WTC11 (cell line): Measurements from ENCODE around the gene CERS2. TPM values are rescaled to one million over a fixed set of nuclear protein-coding genes. Genes with fewer than 3 reads are reported as not detected.

ENCODE experiments used
- ATAC-seq: fragments of 200-7000 bp; cut with Tn5 transposase; 2 replicates; pipeline ENCODE4 v1.10.0; 2021; ENCODE audit warnings: mild to moderate bottlenecking, moderate library complexity
- CTCF ChIA-PET: fragments of 300-600 bp; sonication (Branson Sonifier 250); formaldehyde crosslinking; loops from one replicate; lab custom pipeline; 2021; ENCODE audit warnings: antibody characterized with exemption; lab: Charles Lee
- POLR2A ChIA-PET: fragments of 350-600 bp; sonication (Branson Sonifier 250); formaldehyde crosslinking; loops from one replicate; lab custom pipeline; 2021; ENCODE audit warnings: antibody characterized with exemption; lab: Charles Lee
- DNase-seq: peaks from one replicate; pipeline ENCODE4 v3.0.0; 2021; ENCODE audit warnings: low spot score
- H3K27ac Mint-ChIP-seq: 2 replicates; pipeline ENCODE4 v1.8.0; 2021; ENCODE audit warnings: mixed read lengths
- H3K27me3 Mint-ChIP-seq: 2 replicates; pipeline ENCODE4 v1.8.0; 2021; ENCODE audit warnings: low read depth, mild to moderate bottlenecking, moderate library complexity, mixed read lengths
- H3K36me3 Mint-ChIP-seq: 2 replicates; pipeline ENCODE4 v1.8.0; 2021; ENCODE audit warnings: mixed read lengths
- H3K4me1 Mint-ChIP-seq: 2 replicates; pipeline ENCODE4 v1.8.0; 2022; ENCODE audit warnings: mixed read lengths
- H3K4me3 Mint-ChIP-seq: 2 replicates; pipeline ENCODE4 v1.8.0; 2021; ENCODE audit warnings: mild to moderate bottlenecking, moderate library complexity, mixed read lengths
- H3K9me3 Mint-ChIP-seq: 2 replicates; pipeline ENCODE4 v1.8.0; 2021; ENCODE audit warnings: mixed read lengths
- ARID4B ChIP-seq: sonication (generic); formaldehyde crosslinking; IDR thresholded peaks from 2 replicates; pipeline ENCODE4 v1.8.0; 2023; ENCODE audit warnings: missing genetic modification reagents, mild to moderate bottlenecking, borderline replicate concordance
- ATF1 ChIP-seq: sonication (generic); formaldehyde crosslinking; IDR thresholded peaks from 2 replicates; pipeline ENCODE4 v1.8.1; 2023; ENCODE audit warnings: mild to moderate bottlenecking, moderate library complexity, missing genetic modification reagents
- ATF3 ChIP-seq: sonication (generic); formaldehyde crosslinking; conservative IDR thresholded peaks from 2 replicates; pipeline ENCODE4 v1.8.1; 2022; ENCODE audit warnings: mild to moderate bottlenecking, missing genetic modification reagents
- ATF6 ChIP-seq: sonication (generic); formaldehyde crosslinking; IDR thresholded peaks from 2 replicates; pipeline ENCODE4 v1.8.1; 2023; ENCODE audit warnings: mild to moderate bottlenecking, missing genetic modification reagents
- CTCF ChIP-seq: fragments of 200-600 bp; IDR thresholded peaks from 2 replicates; pipeline ENCODE4 v1.8.0; 2022; ENCODE audit warnings: antibody characterized with exemption
- ESRRA ChIP-seq: sonication (generic); formaldehyde crosslinking; IDR thresholded peaks from 2 replicates; pipeline ENCODE4 v1.8.1; 2022; ENCODE audit warnings: mild to moderate bottlenecking, missing genetic modification reagents, borderline replicate concordance
- FOXK1 ChIP-seq: sonication (generic); formaldehyde crosslinking; IDR thresholded peaks from 2 replicates; pipeline ENCODE4 v1.8.0; 2022; ENCODE audit warnings: mild to moderate bottlenecking, moderate library complexity, missing genetic modification reagents
- GABPB1 ChIP-seq: sonication (generic); formaldehyde crosslinking; IDR thresholded peaks from 2 replicates; pipeline ENCODE4 v1.8.1; 2023; ENCODE audit warnings: mild to moderate bottlenecking, missing genetic modification reagents
- GRHL2 ChIP-seq: fragments of 250-450 bp; sonication (Bioruptor Pico); IDR thresholded peaks from 2 replicates; pipeline ENCODE4 v1.8.0; 2022; ENCODE audit warnings: mild to moderate bottlenecking, moderate library complexity; ENCODE audit not compliant: insufficient replicate concordance, severe bottlenecking
- GTF2I ChIP-seq: fragments of 250-450 bp; sonication (Bioruptor Pico); conservative IDR thresholded peaks from 2 replicates; pipeline ENCODE4 v1.4.0; 2021; ENCODE audit warnings: mild to moderate bottlenecking
- HMGXB4 ChIP-seq: sonication (generic); formaldehyde crosslinking; IDR thresholded peaks from 2 replicates; pipeline ENCODE4 v1.8.1; 2023; ENCODE audit warnings: mild to moderate bottlenecking, moderate library complexity, missing genetic modification reagents
- IRF1 ChIP-seq: sonication (generic); formaldehyde crosslinking; IDR thresholded peaks from 2 replicates; pipeline ENCODE4 v1.8.0; 2023; ENCODE audit warnings: missing genetic modification reagents
- JAZF1 ChIP-seq: fragments of 250-450 bp; sonication (Bioruptor Pico); IDR thresholded peaks from 2 replicates; pipeline ENCODE4 v1.9.0; 2021; ENCODE audit warnings: moderate library complexity, mild to moderate bottlenecking, inconsistent platforms
- KAT7 ChIP-seq: sonication (generic); formaldehyde crosslinking; IDR thresholded peaks from 2 replicates; pipeline ENCODE4 v1.8.1; 2023; ENCODE audit warnings: missing genetic modification reagents, mild to moderate bottlenecking, borderline replicate concordance
- MYBL2 ChIP-seq: sonication (generic); formaldehyde crosslinking; IDR thresholded peaks from 2 replicates; pipeline ENCODE4 v1.8.1; 2023; ENCODE audit warnings: mild to moderate bottlenecking, moderate library complexity, missing genetic modification reagents
- RORB ChIP-seq: fragments of 250-450 bp; sonication (Bioruptor Pico); IDR thresholded peaks from 2 replicates; pipeline ENCODE4 v1.9.0; 2021; ENCODE audit warnings: mild to moderate bottlenecking
- SP1 ChIP-seq: sonication (generic); formaldehyde crosslinking; conservative IDR thresholded peaks from 2 replicates; pipeline ENCODE4 v1.8.1; 2022; ENCODE audit warnings: missing genetic modification reagents
- TEAD1 ChIP-seq: sonication (generic); formaldehyde crosslinking; IDR thresholded peaks from 2 replicates; pipeline ENCODE4 v1.8.0; 2022; ENCODE audit warnings: mild to moderate bottlenecking, missing genetic modification reagents
- ZMAT4 ChIP-seq: fragments of 250-450 bp; sonication (Bioruptor Pico); IDR thresholded peaks from 2 replicates; pipeline ENCODE4 v1.9.0; 2021; ENCODE audit warnings: mild to moderate bottlenecking
- ZNF121 ChIP-seq: sonication (generic); formaldehyde crosslinking; IDR thresholded peaks from 2 replicates; pipeline ENCODE4 v1.8.0; 2023; ENCODE audit warnings: missing genetic modification reagents
- ZNF281 ChIP-seq: sonication (generic); formaldehyde crosslinking; IDR thresholded peaks from 2 replicates; pipeline ENCODE4 v1.8.0; 2023; ENCODE audit warnings: mild to moderate bottlenecking, missing genetic modification reagents
- ZNF317 ChIP-seq: sonication (generic); formaldehyde crosslinking; IDR thresholded peaks from 2 replicates; pipeline ENCODE4 v1.8.1; 2023; ENCODE audit warnings: low read depth, mild to moderate bottlenecking, moderate library complexity, missing genetic modification reagents, borderline replicate concordance
- ZNF423 ChIP-seq: fragments of 250-450 bp; sonication (Bioruptor Pico); IDR thresholded peaks from 2 replicates; pipeline ENCODE4 v2.1.2; 2022; ENCODE audit warnings: mild to moderate bottlenecking, moderate library complexity
- total RNA-seq: library from RNA; stranded (reverse); gene quantifications from 3 replicates; pipeline ENCODE4 v1.2.3, GENCODE V29; 2021

Gene CERS2
- total RNA-seq, 1 experiment from 2014 or later, result 182 TPM

- ChIA-PET CTCF (interaction anchor here (0.6 to 1.6 kb wide), 2 partner anchors 50 to 80 kb away, joined by 3 to 5 read pairs; partner anchors contain the start of gene MINDY1), POLR2A (no interaction called here)
- Mint-ChIP-seq H3K27ac (peak within 1 kb of the TSS; percentile 97), H3K4me3 (peak within 1 kb of the TSS; percentile 92), H3K36me3 (peaks cover 38% of the 10 kb centered on the region), H3K27me3 (no peaks in the 10 kb centered on the region), H3K9me3 (peaks cover 8% of the 10 kb centered on the region; the same call in 1 of the 2 replicates), H3K4me1 (peaks cover 13% of the 10 kb centered on the region)
- peak; percentile 98 for DNase-seq
- peak; percentile 95 for ATAC-seq
- TF ChIP-seq FOXK1 (peak; percentile 15; the same call in 1 of the 2 replicates), TEAD1 (CRISPR knock-in tag) (peak; percentile 59; the same call in 1 of the 2 replicates), GTF2I (CRISPR knock-in tag) (no peak), GRHL2 (CRISPR knock-in tag) (no peak), IRF1 (CRISPR knock-in tag) (no peak), KAT7 (CRISPR knock-in tag) (no peak), MYBL2 (CRISPR knock-in tag) (no peak), ZNF281 (peak; percentile 91; the same call in 1 of the 2 replicates), SP1 (CRISPR knock-in tag) (peak; percentile 54; the same call in 1 of the 2 replicates), ZNF317 (CRISPR knock-in tag) (no peak), ARID4B (CRISPR knock-in tag) (peak; percentile 43; the same call in 1 of the 2 replicates), CTCF (no peak), ATF1 (CRISPR knock-in tag) (no peak), ZNF423 (CRISPR knock-in tag) (no peak), ESRRA (CRISPR knock-in tag) (no peak), ZNF121 (CRISPR knock-in tag) (no peak), RORB (CRISPR knock-in tag) (no peak), HMGXB4 (CRISPR knock-in tag) (no peak), JAZF1 (no peak), GABPB1 (peak; percentile 71), ATF6 (CRISPR knock-in tag) (no peak), ZMAT4 (CRISPR knock-in tag) (no peak), ATF3 (CRISPR knock-in tag) (no peak)
Measured at GRCh38 chr1:150926097-150926741, 48.4 kb downstream of the CERS2 start, which contains the start of gene SETDB1. Gene SETDB1 (plus strand): TSS chr1:150926363. CDS start chr1:150927715, 1,352 bp downstream.
